H1 (cell line): ENCODE results near the gene CAMTA1. TPM values are rescaled to one million over a fixed set of nuclear protein-coding genes. Genes with fewer than 3 reads are reported as not detected.

Experiments used
- CTCF ChIA-PET: fragments of 300-600 bp; sonication (Branson Sonifier 250); formaldehyde crosslinking; loops from one replicate; lab custom pipeline; 2021; ENCODE audit not compliant: partially characterized antibody; lab: Charles Lee
- POLR2A ChIA-PET: fragments of 300-600 bp; sonication (Branson Sonifier 250); formaldehyde crosslinking; loops from one replicate; lab custom pipeline; 2021; ENCODE audit warnings: inconsistent platforms; ENCODE audit not compliant: partially characterized antibody; lab: Charles Lee
- DNase-seq, 2 experiments: peaks; one replicate each; pipeline versions ENCODE4 v3.0.0 to v3.0.0-alpha.2; 2010 to 2022; ENCODE audit warnings: low spot score in 2 of 2, low read depth in 1 of 2, mixed read lengths in 1 of 2
- FAIRE-seq: peaks from 2 replicates; lab custom pipeline; 2011; peaks lifted over from hg19 to GRCh38; lab: Jason Lieb, UNC
- H2AFZ ChIP-seq: 2 replicates; pipeline ENCODE4 v1.8.1; 2012; ENCODE audit warnings: low read length, inconsistent platforms
- H2AK5ac ChIP-seq: 2 replicates; pipeline ENCODE4 v1.6.1; 2013; ENCODE audit warnings: low read depth, low read length
- H2BK120ac ChIP-seq: replicated peaks from 2 replicates; pipeline ENCODE3; 2013; ENCODE audit warnings: low read depth, low read length, inconsistent platforms
- H2BK12ac ChIP-seq: 2 replicates; pipeline ENCODE4 v1.6.1; 2013; ENCODE audit warnings: low read depth, low read length
- H2BK15ac ChIP-seq: 2 replicates; pipeline ENCODE4 v1.6.1; 2013; ENCODE audit warnings: low read length
- H2BK20ac ChIP-seq: 2 replicates; pipeline ENCODE4 v1.6.1; 2013; ENCODE audit warnings: low read length
- H2BK5ac ChIP-seq: 2 replicates; pipeline ENCODE4 v1.6.1; 2013; ENCODE audit warnings: low read depth, low read length
- H3K14ac ChIP-seq: 2 replicates; pipeline ENCODE4 v1.6.1; 2013; ENCODE audit warnings: inconsistent platforms; ENCODE audit not compliant: insufficient read length
- H3K18ac ChIP-seq: 2 replicates; pipeline ENCODE4 v1.6.1; 2013; ENCODE audit warnings: low read length; ENCODE audit errors: extremely low read depth
- H3K23ac ChIP-seq: 2 replicates; pipeline ENCODE4 v1.6.1; 2013; ENCODE audit warnings: inconsistent platforms; ENCODE audit not compliant: insufficient read length
- H3K23me2 ChIP-seq: 2 replicates; pipeline ENCODE4 v1.6.1; 2013; ENCODE audit warnings: low read depth, low read length
- H3K27ac ChIP-seq: 2 replicates; pipeline ENCODE4 v1.6.1; 2011; ENCODE audit warnings: low read depth, low read length, inconsistent platforms
- H3K27me3 ChIP-seq, 4 experiments: replicated peaks in 1 of 4; 1 replicate in 1 of 4; 2 replicates in 3 of 4; pipeline versions ENCODE4 v1.6.1 to v1.8.1; 2011 to 2013; ENCODE audit warnings: low read length in 3 of 4, mild to moderate bottlenecking in 3 of 4, inconsistent platforms in 2 of 4, mixed read lengths in 2 of 4, moderate library complexity in 1 of 4; ENCODE audit not compliant: control insufficient read depth in 3 of 4, insufficient read depth in 3 of 4; ENCODE audit errors: extremely low read depth in 1 of 4
- H3K36me3 ChIP-seq, 4 experiments: 2 replicates each; pipeline versions ENCODE4 v1.6.1 to v1.8.1; 2011 to 2013; ENCODE audit warnings: mild to moderate bottlenecking in 4 of 4, low read length in 3 of 4, moderate library complexity in 2 of 4, control low read depth in 1 of 4, inconsistent platforms in 1 of 4; ENCODE audit not compliant: insufficient read depth in 4 of 4, control insufficient read depth in 2 of 4
- H3K4ac ChIP-seq: replicated peaks from 2 replicates; pipeline ENCODE3; 2013; ENCODE audit warnings: low read length, low read depth, mixed read lengths, inconsistent platforms; ENCODE audit not compliant: insufficient read length
- H3K4me1 ChIP-seq, 4 experiments: replicated peaks in 1 of 4; 1 replicate in 1 of 4; 2 replicates in 3 of 4; pipeline versions ENCODE4 v1.6.1 to v1.8.1; 2011 to 2013; ENCODE audit warnings: low read length in 3 of 4, inconsistent platforms in 2 of 4, mixed read lengths in 1 of 4; ENCODE audit not compliant: insufficient read depth in 4 of 4, control insufficient read depth in 3 of 4
- H3K4me2 ChIP-seq, 2 experiments: 2 replicates each; pipeline versions ENCODE4 v1.6.1 to v1.8.1; 2011 to 2013; ENCODE audit warnings: low read depth in 2 of 2, low read length in 2 of 2, control low read depth in 1 of 2, inconsistent platforms in 1 of 2, mild to moderate bottlenecking in 1 of 2; ENCODE audit not compliant: insufficient read depth in 1 of 2
- H3K4me3 ChIP-seq, 4 experiments: fragments of 200-600, 300-600 bp in 1 of 4; sonication (generic), shearing (Covaris generic), sonication (Bioruptor Twin) in 1 of 4; 2 replicates each; pipeline versions ENCODE4 v1.5.1 to v1.8.1; 2011 to 2016; ENCODE audit warnings: low read length in 4 of 4, low read depth in 3 of 4, control low read depth in 2 of 4, inconsistent platforms in 2 of 4, mild to moderate bottlenecking in 2 of 4, mixed read lengths in 1 of 4, moderate library complexity in 1 of 4; ENCODE audit not compliant: insufficient read depth in 2 of 4; ENCODE audit errors: extremely low read depth in 1 of 4
- H3K56ac ChIP-seq: replicated peaks from 2 replicates; pipeline ENCODE3; 2013; ENCODE audit warnings: low read depth, mild to moderate bottlenecking, mixed read lengths, low read length, inconsistent platforms; ENCODE audit not compliant: insufficient read length
- H3K79me1 ChIP-seq: 2 replicates; pipeline ENCODE4 v1.6.1; 2013; ENCODE audit warnings: low read depth, low read length, control low read depth
- H3K79me2 ChIP-seq, 2 experiments: 2 replicates each; pipeline versions ENCODE4 v1.6.1 to v1.8.1; 2012 to 2013; ENCODE audit warnings: low read length in 2 of 2, mild to moderate bottlenecking in 2 of 2, inconsistent platforms in 1 of 2; ENCODE audit not compliant: insufficient read depth in 2 of 2, control insufficient read depth in 1 of 2
- H3K9ac ChIP-seq, 4 experiments: replicated peaks in 1 of 4; 1 replicate in 1 of 4; 2 replicates in 3 of 4; pipeline versions ENCODE4 v1.6.1 to v1.8.1; 2011 to 2013; ENCODE audit warnings: low read depth in 3 of 4, low read length in 3 of 4, control low read depth in 2 of 4, mild to moderate bottlenecking in 2 of 4, moderate library complexity in 2 of 4, inconsistent platforms in 1 of 4; ENCODE audit errors: extremely low read depth in 1 of 4
- H3K9me3 ChIP-seq, 2 experiments: 2 replicates each; pipeline versions ENCODE4 v1.6.1 to v1.8.1; 2012 to 2013; ENCODE audit warnings: mild to moderate bottlenecking in 2 of 2, moderate library complexity in 2 of 2, control low read depth in 1 of 2, inconsistent platforms in 1 of 2, low read depth in 1 of 2, low read length in 1 of 2, mixed read lengths in 1 of 2; ENCODE audit not compliant: insufficient read depth in 2 of 2
- H4K20me1 ChIP-seq, 2 experiments: replicated peaks in 1 of 2; 2 replicates each; pipeline versions ENCODE3 to v1.8.1; 2011 to 2013; ENCODE audit warnings: inconsistent platforms in 2 of 2, low read length in 2 of 2, mild to moderate bottlenecking in 1 of 2; ENCODE audit not compliant: insufficient read depth in 2 of 2, control insufficient read depth in 1 of 2
- H4K5ac ChIP-seq: 2 replicates; pipeline ENCODE4 v1.6.1; 2013; ENCODE audit warnings: low read length, low read depth, mixed read lengths, inconsistent platforms; ENCODE audit not compliant: insufficient read length
- H4K8ac ChIP-seq: 2 replicates; pipeline ENCODE4 v1.8.0; 2013; ENCODE audit warnings: mild to moderate bottlenecking, moderate library complexity, low read length, inconsistent platforms; ENCODE audit not compliant: insufficient read depth; ENCODE audit errors: extremely low read depth
- H4K91ac ChIP-seq: replicated peaks from 2 replicates; pipeline ENCODE3; 2013; ENCODE audit warnings: low read length, mixed read lengths, inconsistent platforms; ENCODE audit not compliant: insufficient read length
- EGR1 ChIP-seq: IDR thresholded peaks from 2 replicates; pipeline ENCODE4 v1.6.1; 2011; ENCODE audit warnings: low read depth, low read length, borderline replicate concordance
- GABPA ChIP-seq: IDR thresholded peaks from 2 replicates; pipeline ENCODE4 v1.6.1; 2011; ENCODE audit warnings: mild to moderate bottlenecking, low read length, moderate library complexity, borderline replicate concordance; ENCODE audit not compliant: insufficient read depth
- HDAC2 ChIP-seq, 2 experiments: fragments of 300-600 bp in 1 of 2; sonication (generic) in 1 of 2; IDR thresholded peaks; 2 replicates each; pipeline ENCODE4 v1.6.1; 2011 to 2012; ENCODE audit warnings: low read depth in 2 of 2, low read length in 2 of 2, mild to moderate bottlenecking in 2 of 2, moderate library complexity in 2 of 2, borderline replicate concordance in 1 of 2, inconsistent platforms in 1 of 2
- JUN ChIP-seq: IDR thresholded peaks from 2 replicates; pipeline ENCODE4 v1.6.1; 2011; ENCODE audit warnings: low read depth, mild to moderate bottlenecking, improper control_type of control experiment, low read length
- NRF1 ChIP-seq: IDR thresholded peaks from 2 replicates; pipeline ENCODE4 v1.6.1; 2011; ENCODE audit warnings: mild to moderate bottlenecking, low read depth, low read length, improper control_type of control experiment
- POLR2A ChIP-seq, 2 experiments: IDR thresholded peaks; 1 replicate in 1 of 2; 2 replicates in 1 of 2; pipeline ENCODE4 v1.6.1; 2011; ENCODE audit warnings: low read depth in 2 of 2, low read length in 2 of 2, mild to moderate bottlenecking in 2 of 2; ENCODE audit errors: control extremely low read depth in 1 of 2
- RAD21 ChIP-seq, 2 experiments: IDR thresholded peaks in 1 of 2; conservative IDR thresholded peaks in 1 of 2; 2 replicates each; pipeline ENCODE4 v1.6.1; 2011; ENCODE audit warnings: low read depth in 2 of 2, low read length in 2 of 2, improper control_type of control experiment in 1 of 2, inconsistent platforms in 1 of 2, mild to moderate bottlenecking in 1 of 2, moderate library complexity in 1 of 2
- RXRA ChIP-seq: IDR thresholded peaks from 2 replicates; pipeline ENCODE4 v1.6.1; 2011; ENCODE audit warnings: low read depth, mild to moderate bottlenecking, low read length, moderate library complexity; ENCODE audit not compliant: insufficient read depth
- SIN3A ChIP-seq, 2 experiments: IDR thresholded peaks in 1 of 2; conservative IDR thresholded peaks in 1 of 2; 2 replicates each; pipeline ENCODE4 v1.6.1; 2011 to 2012; ENCODE audit warnings: low read length in 2 of 2, improper control_type of control experiment in 1 of 2, low read depth in 1 of 2, mild to moderate bottlenecking in 1 of 2
- SP1 ChIP-seq: IDR thresholded peaks from 2 replicates; pipeline ENCODE4 v1.6.1; 2011; ENCODE audit warnings: low read depth, low read length
- TEAD4 ChIP-seq: IDR thresholded peaks from 2 replicates; pipeline ENCODE4 v1.6.1; 2012; ENCODE audit warnings: low read depth, low read length, inconsistent platforms, mixed read lengths
- WGBS, 2 experiments: shearing (Covaris generic) in 1 of 2; methylation state at CpG; one replicate each; pipeline versions ENCODE4 v1.1.6 to v1.1.7; 2013 to 2015; ENCODE audit warnings: low lambda C conversion rate in 2 of 2, mixed read lengths in 2 of 2, inconsistent platforms in 1 of 2, low coverage in 1 of 2, missing lambda C conversion rate in 1 of 2; ENCODE audit not compliant: insufficient replicate concordance in 2 of 2, insufficient coverage in 1 of 2, insufficient read length in 1 of 2; ENCODE audit errors: extremely low coverage in 1 of 2, missing lambda C conversion rate in 1 of 2; 5-methylcytosine and 5-hydroxymethylcytosine counted together
- polyA plus RNA-seq, 7 experiments: library from polyadenylated mRNA; depleted of rRNA in 3 of 7; stranded (reverse) in 5 of 7; unstranded in 2 of 7; fragments of >200 nt in 5 of 7; fragments of 200-250 nt in 2 of 7; gene quantifications; 1 replicate in 5 of 7; 2 replicates in 1 of 7; 4 replicates in 1 of 7; pipeline versions ENCODE4 v1.2.1 to v1.2.3, GENCODE V29; 2011 to 2013; ENCODE audit warnings: missing spikeins in 2 of 7, mixed read lengths in 2 of 7
- total RNA-seq: library from RNA; stranded (reverse); fragmentation: NEBNext Ultra II Directional; extraction: Animal tissue kit (Norgen Biotek cat#: 25700); gene quantifications from 2 replicates; pipeline ENCODE4 v1.2.1, GENCODE V29; 2021

Gene CAMTA1
- total and polyA plus RNA-seq, 2 of the 8 experiments (the other 6 are each of a cell fraction or from before 2014, with no cell fraction given): 65.0 to 119 TPM

GRCh38 chr1:7040969-7041695 is 255.9 kb downstream of the CAMTA1 start:
- no peak overlapping the region for H3K4me3 ChIP-seq
- no peak overlapping the region for H3K4me2 ChIP-seq
- no peak for DNase-seq
- H3K79me2 ChIP-seq: no peaks in the 10 kb centered on the region
- no peak overlapping the region for H2BK120ac ChIP-seq
- WGBS, 2 experiments: 92% methylated on average over 16 of the region's 16 CpGs; no CpG with 5 or more reads in 1 of the 2 experiments
- H3K56ac ChIP-seq: no peak overlapping the region
- H3K23ac ChIP-seq: no peak overlapping the region
- ChIA-PET POLR2A (no interaction called here), CTCF (interaction anchor here (0.7 to 11.3 kb wide), 26 partner anchors 13 to 174 kb away, joined by 3 to 107 read pairs (median 6); no protein-coding TSS in a partner anchor)
- no peak overlapping the region for H3K4ac ChIP-seq
- no peak for FAIRE-seq
- H3K9ac ChIP-seq: no peak overlapping the region
- no peak overlapping the region for H2AFZ ChIP-seq
- no peak overlapping the region for H2BK20ac ChIP-seq
- no peak overlapping the region for H2BK12ac ChIP-seq
- no peak overlapping the region for H2BK15ac ChIP-seq
- no peaks in the 10 kb centered on the region for H3K23me2 ChIP-seq
- H3K79me1 ChIP-seq: no peaks in the 10 kb centered on the region
- H3K36me3 ChIP-seq: no peaks in the 10 kb centered on the region
- H3K18ac ChIP-seq: no peak overlapping the region
- H2BK5ac ChIP-seq: no peak overlapping the region
- no peak for TF ChIP-seq RXRA
- TF ChIP-seq POLR2A (IDR thresholded peaks at IDR 0.05; ENCODE audit: control extremely low read depth in 1 of 2, low read depth in 2 of 2, low read length in 2 of 2): no peak
- no peak for TF ChIP-seq NRF1
- TF ChIP-seq TEAD4: no peak
- TF ChIP-seq SIN3A (conservative IDR thresholded peaks at IDR 0.05 in 1 of 2, IDR thresholded peaks at IDR 0.05 in 1 of 2; ENCODE audit: low read depth in 1 of 2, low read length in 2 of 2): no peak
- no peak for TF ChIP-seq HDAC2 (IDR thresholded peaks at IDR 0.05; ENCODE audit: borderline replicate concordance in 1 of 2, low read depth in 2 of 2, low read length in 2 of 2)
- no peak for TF ChIP-seq EGR1
- no peak for TF ChIP-seq SP1
- no peak for TF ChIP-seq JUN
- no peak for TF ChIP-seq RAD21 (IDR thresholded peaks at IDR 0.05 in 1 of 2, conservative IDR thresholded peaks at IDR 0.05 in 1 of 2; ENCODE audit: low read depth in 2 of 2, low read length in 2 of 2)
- TF ChIP-seq GABPA: no peak
- H4K8ac ChIP-seq: no peak overlapping the region
- no peaks in the 10 kb centered on the region for H4K20me1 ChIP-seq
- H3K27me3 ChIP-seq: no peaks in the 10 kb centered on the region
- no peak overlapping the region for H4K91ac ChIP-seq
- no peak overlapping the region for H2AK5ac ChIP-seq
- no peak overlapping the region for H4K5ac ChIP-seq
- H3K9me3 ChIP-seq: no peaks in the 10 kb centered on the region
- no peak overlapping the region for H3K14ac ChIP-seq
- H3K4me1 ChIP-seq: peaks cover 0 to 11% (median 5%) of the 10 kb centered on the region in 4 experiments; a peak in 5 of 7 replicates
- no peak overlapping the region for H3K27ac ChIP-seq
